ENCODE measurements around the gene NDUFB7.
"Not testable (repeated sequence)": the region's sequence is repeated elsewhere in the genome, so short reads cannot be mapped to it uniquely, and the experiment has no call there.

Gene NDUFB7

DNA sequence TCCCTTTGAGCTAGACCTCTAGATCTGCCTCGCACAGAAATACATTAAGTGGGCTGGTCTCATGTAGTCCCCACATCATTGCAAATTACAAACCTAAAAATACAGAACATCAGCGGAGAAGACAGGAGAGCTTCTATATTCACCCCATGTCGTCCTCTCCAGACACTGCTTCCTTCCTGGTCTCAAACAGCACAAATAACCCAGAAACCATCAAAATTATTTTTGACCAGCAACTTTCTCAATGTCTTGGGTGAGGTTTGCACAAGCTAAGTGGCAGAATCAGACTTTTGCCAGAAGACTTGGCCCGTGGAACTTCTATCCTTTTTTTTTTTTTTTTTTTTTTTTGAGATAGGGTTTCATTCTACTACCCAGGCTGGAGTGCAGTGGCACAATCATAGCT is 39.2 kb upstream of the NDUFB7 start:
- no peak for DNase-seq (ENCODE audit: low read depth)

DNA sequence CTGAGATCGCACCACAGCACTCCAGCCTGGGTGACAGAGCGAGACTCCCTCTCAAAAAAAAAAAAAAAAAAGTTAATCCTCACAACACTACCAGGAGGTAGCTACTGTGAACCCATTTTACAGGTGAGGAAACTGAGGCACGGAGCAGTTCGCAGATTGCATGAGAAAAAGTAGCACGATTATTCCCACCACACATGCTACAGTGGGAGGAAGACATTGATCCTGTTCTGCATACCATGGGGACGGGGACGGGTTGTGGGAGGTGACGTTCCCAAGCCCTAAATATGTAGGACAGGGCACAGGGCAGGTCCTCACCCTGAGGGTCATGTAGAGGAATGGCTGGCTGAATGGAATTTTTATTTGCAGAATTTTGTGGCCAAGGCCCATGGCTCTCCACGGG is 34.8 kb upstream of the NDUFB7 start:
- TF ChIP-seq, protein P1, sequence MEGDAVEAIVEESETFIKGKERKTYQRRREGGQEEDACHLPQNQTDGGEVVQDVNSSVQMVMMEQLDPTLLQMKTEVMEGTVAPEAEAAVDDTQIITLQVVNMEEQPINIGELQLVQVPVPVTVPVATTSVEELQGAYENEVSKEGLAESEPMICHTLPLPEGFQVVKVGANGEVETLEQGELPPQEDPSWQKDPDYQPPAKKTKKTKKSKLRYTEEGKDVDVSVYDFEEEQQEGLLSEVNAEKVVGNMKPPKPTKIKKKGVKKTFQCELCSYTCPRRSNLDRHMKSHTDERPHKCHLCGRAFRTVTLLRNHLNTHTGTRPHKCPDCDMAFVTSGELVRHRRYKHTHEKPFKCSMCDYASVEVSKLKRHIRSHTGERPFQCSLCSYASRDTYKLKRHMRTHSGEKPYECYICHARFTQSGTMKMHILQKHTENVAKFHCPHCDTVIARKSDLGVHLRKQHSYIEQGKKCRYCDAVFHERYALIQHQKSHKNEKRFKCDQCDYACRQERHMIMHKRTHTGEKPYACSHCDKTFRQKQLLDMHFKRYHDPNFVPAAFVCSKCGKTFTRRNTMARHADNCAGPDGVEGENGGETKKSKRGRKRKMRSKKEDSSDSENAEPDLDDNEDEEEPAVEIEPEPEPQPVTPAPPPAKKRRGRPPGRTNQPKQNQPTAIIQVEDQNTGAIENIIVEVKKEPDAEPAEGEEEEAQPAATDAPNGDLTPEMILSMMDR (IDR thresholded peaks at IDR 0.05; ENCODE audit: control insufficient read depth, insufficient read depth, low read depth, low read length, missing control alignments): no peak
- H3K4me3 ChIP-seq (ENCODE audit: control insufficient read depth, low read depth, low read length): no peak overlapping the region
- DNase-seq (ENCODE audit: low read depth): no peak

More for the DNA sequence above, 39.2 kb upstream of the NDUFB7 start:
- H3K4me3 ChIP-seq (ENCODE audit: control insufficient read depth, low read depth, low read length): no peak overlapping the region
- TF ChIP-seq, protein P1 (IDR thresholded peaks at IDR 0.05; ENCODE audit: control insufficient read depth, insufficient read depth, low read depth, low read length, missing control alignments): no peak

DNA sequence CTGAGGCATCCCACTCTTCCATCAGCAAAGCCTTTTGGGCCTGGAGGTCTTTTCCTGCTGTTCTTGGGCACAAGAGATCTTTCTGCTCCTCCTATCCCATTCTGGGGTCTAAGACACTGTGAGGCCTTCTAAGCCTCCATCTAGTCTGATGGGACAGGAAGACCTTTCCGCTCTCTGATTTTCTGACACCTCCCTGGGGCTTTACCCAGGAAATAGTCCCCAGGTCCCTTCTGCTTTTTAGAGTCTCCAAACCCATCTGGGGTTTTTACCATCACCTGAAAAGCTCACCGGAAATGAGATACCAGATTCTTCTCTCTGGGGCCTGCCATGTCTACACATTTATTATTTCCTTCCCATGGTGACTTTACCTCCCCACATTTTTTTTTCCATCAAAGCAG is 32.1 kb upstream of the NDUFB7 start:
- TF ChIP-seq, protein P1 (IDR thresholded peaks at IDR 0.05; ENCODE audit: control insufficient read depth, insufficient read depth, low read depth, low read length, missing control alignments): no peak
- no peak overlapping the region for H3K4me3 ChIP-seq (ENCODE audit: control insufficient read depth, low read depth, low read length)
- no peak for DNase-seq (ENCODE audit: low read depth)

DNA sequence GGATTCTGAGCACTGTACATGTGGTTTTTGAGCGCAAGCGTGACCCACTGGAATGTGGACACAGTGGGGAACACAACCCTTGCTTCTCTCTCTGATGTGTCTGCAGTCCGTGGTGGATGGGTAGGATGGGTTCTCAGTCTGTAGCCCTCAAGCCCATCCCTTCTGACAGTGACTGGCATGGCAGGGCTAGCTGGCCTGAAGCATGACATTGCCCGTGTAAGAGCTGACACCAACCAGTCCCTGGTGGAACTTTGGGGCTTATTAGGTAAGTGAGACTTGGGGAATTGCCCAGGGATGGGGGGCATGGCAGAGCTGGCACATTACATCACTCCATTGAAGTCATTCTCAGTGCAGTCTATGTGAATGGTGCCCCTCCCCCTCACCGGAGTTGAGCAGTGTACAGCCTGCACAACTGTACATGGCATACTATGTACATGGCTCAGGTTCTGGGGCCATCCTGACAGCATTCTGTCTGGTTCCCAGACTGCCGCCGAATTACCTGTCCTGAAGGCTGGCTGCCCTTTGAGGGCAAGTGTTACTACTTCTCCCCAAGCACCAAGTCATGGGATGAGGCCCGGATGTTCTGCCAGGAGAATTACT is 27.8 kb upstream of the NDUFB7 start:
- no peak overlapping the region for H3K4me3 ChIP-seq (ENCODE audit: control insufficient read depth, low read depth, low read length)
- no peak for DNase-seq (ENCODE audit: low read depth)
- TF ChIP-seq, protein P1 (IDR thresholded peaks at IDR 0.05; ENCODE audit: control insufficient read depth, insufficient read depth, low read depth, low read length, missing control alignments): no peak

DNA sequence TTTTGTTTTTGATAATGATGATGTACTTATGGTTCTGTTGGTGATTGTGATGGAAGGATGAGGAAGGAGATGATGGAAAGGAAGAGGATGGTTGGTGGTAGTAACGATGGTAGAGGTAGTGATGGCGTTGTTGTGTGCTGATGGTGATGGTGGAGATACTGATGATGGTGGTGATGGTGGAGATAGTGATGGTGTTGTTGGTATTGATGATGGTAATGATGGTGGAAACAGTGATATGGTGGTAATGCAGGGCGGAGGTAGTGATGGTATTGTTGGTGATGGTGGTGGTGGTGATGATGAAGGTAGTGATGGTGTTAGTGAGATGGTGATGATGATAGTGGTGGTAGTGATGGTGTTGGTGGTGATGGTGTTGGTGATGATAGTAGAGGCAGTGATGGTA is 23.7 kb upstream of the NDUFB7 start:
- H3K4me3 ChIP-seq (ENCODE audit: control insufficient read depth, low read depth, low read length): no peak overlapping the region
- TF ChIP-seq, protein P1 (IDR thresholded peaks at IDR 0.05; ENCODE audit: control insufficient read depth, insufficient read depth, low read depth, low read length, missing control alignments): no peak
- DNase-seq (ENCODE audit: low read depth): no peak

DNA sequence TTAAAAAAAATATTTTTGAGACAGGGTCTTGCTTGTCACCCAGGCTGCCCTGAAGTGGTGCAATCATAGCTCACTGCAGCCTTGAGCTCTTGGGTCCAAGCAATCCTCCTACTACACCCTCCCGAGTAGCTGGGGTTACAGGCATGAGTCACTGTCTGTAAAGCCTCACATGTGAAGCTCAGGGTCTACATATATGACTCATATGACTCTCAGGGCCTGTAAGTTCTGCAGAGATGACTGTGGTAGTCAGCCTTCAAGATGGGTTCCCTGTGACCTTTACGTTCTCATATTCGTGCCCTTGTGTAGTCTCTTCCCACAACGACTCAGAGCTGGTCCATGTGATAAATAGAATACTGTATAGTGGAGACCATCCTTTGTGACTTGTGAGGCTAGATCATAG is 17.6 kb upstream of the NDUFB7 start:
- not testable (repeated sequence) for DNase-seq (ENCODE audit: low read depth); H3K4me3 ChIP-seq (ENCODE audit: control insufficient read depth, low read depth, low read length)

DNA sequence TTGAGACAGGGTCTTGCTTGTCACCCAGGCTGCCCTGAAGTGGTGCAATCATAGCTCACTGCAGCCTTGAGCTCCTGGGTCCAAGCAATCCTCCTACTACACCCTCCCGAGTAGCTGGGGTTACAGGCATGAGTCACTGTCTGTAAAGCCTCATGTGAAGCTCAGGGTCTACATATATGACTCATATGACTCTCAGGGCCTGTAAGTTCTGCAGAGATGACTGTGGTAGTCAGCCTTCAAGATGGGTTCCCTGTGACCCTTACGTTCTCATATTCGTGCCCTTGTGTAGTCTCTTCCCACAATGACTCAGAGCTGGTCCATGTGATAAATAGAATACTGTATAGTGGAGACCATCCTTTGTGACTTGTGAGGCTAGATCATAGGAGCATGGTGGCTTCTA is 13.3 kb upstream of the NDUFB7 start:
- not testable (repeated sequence) for DNase-seq (ENCODE audit: low read depth); H3K4me3 ChIP-seq (ENCODE audit: control insufficient read depth, low read depth, low read length)

DNA sequence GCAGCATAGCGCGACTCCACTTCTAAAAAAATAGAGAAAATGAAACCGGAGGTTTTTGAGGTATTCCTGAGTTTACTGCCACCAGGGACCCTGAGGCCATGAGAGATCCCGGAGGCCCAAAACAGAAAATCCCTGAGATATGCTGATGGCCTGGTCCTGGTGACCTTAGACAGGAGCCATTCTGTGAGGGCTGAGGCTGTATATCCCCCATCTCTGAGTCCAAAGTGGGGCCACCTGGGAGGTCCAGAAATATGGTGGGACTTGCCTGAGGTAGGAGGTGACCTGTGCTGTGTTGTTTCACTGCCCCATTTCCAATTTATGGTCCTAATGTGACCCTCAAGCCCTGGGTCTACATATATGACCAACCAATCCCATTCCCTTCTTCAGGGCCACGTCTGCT is 12.5 kb upstream of the NDUFB7 start:
- H3K4me3 ChIP-seq (ENCODE audit: control insufficient read depth, low read depth, low read length); DNase-seq (ENCODE audit: low read depth): not testable (repeated sequence)

Measured in AG09309 (cell line).